B cell (primary cell): Measurements from ENCODE around the gene AGAP1. TPM values are rescaled to one million over a fixed set of nuclear protein-coding genes. Genes with fewer than 3 reads are reported as not detected.

ENCODE experiments used
- ATAC-seq: fragments of 200-7000 bp; cut with Tn5 transposase; one replicate; pipeline ENCODE4 v1.10.0; 2021; ENCODE audit warnings: low read depth, mild to moderate bottlenecking, moderate number of reproducible peaks, moderate library complexity
- CTCF ChIA-PET: fragments of 350-600 bp; sonication (Branson Sonifier 250); formaldehyde crosslinking; loops from one replicate; lab custom pipeline; 2021; ENCODE audit warnings: antibody characterized with exemption, inconsistent platforms; lab: Charles Lee
- POLR2A ChIA-PET: fragments of 350-600 bp; sonication (Branson Sonifier 250); formaldehyde crosslinking; loops from one replicate; lab custom pipeline; 2021; ENCODE audit warnings: antibody characterized with exemption; lab: Charles Lee
- DNase-seq: peaks from one replicate; pipeline ENCODE4 v3.0.0; 2013
- H2AFZ ChIP-seq: 2 replicates; pipeline ENCODE4 v1.6.1; 2012; ENCODE audit warnings: mild to moderate bottlenecking, low read depth, low read length; ENCODE audit not compliant: insufficient read depth, poor library complexity, severe bottlenecking
- H3K27ac ChIP-seq, 2 donors: 1 replicate in 1 of 2; 2 replicates in 1 of 2; pipeline ENCODE4 v1.5.1; 2012 to 2013; ENCODE audit warnings: low read length in 2 of 2, mild to moderate bottlenecking in 2 of 2, moderate library complexity in 1 of 2
- H3K27me3 ChIP-seq, 4 experiments: fragments of 200-600 bp in 1 of 4; sonication (generic) in 1 of 4; replicated peaks in 1 of 4; 1 replicate in 2 of 4; 2 replicates in 2 of 4; pipeline versions ENCODE4 v1.6.1 to v1.7.0; 2013 to 2016; ENCODE audit warnings: low read length in 3 of 4, mild to moderate bottlenecking in 2 of 4, mixed read lengths in 1 of 4, moderate library complexity in 1 of 4; ENCODE audit not compliant: insufficient read depth in 4 of 4, control insufficient read depth in 3 of 4; ENCODE audit errors: control extremely low read depth in 1 of 4
- H3K36me3 ChIP-seq, 2 experiments: replicated peaks in 1 of 2; 1 replicate in 1 of 2; 2 replicates in 1 of 2; pipeline versions ENCODE4 v1.6.1 to v1.7.1; 2013; ENCODE audit warnings: low read length in 1 of 2; ENCODE audit not compliant: insufficient read depth in 2 of 2, control insufficient read depth in 1 of 2; ENCODE audit errors: control extremely low read depth in 1 of 2, extremely low read depth in 1 of 2
- H3K4me1 ChIP-seq, 2 donors: fragments of 200-600 bp in 1 of 2; sonication (generic) in 1 of 2; 1 replicate in 1 of 2; 2 replicates in 1 of 2; pipeline versions ENCODE4 v1.5.1 to v1.6.1; 2013 to 2017; ENCODE audit warnings: low read length in 2 of 2; ENCODE audit not compliant: control insufficient read depth in 2 of 2, insufficient read depth in 2 of 2
- H3K4me2 ChIP-seq: replicated peaks from 2 replicates; pipeline ENCODE3; 2012; ENCODE audit warnings: mild to moderate bottlenecking, low read depth, low read length; ENCODE audit not compliant: poor library complexity, severe bottlenecking
- H3K4me3 ChIP-seq, 5 experiments: fragments of 200-600 bp in 1 of 5; sonication (generic) in 1 of 5; 1 replicate in 3 of 5; 2 replicates in 2 of 5; pipeline versions ENCODE4 v1.5.1 to v1.7.0; 2011 to 2016; ENCODE audit warnings: low read length in 4 of 5, mild to moderate bottlenecking in 4 of 5, low read depth in 2 of 5, control low read depth in 1 of 5, moderate library complexity in 1 of 5; ENCODE audit not compliant: insufficient read depth in 1 of 5; ENCODE audit errors: control extremely low read depth in 1 of 5, extremely low read depth in 1 of 5
- H3K79me2 ChIP-seq: fragments of 200-600 bp; sonication (generic); one replicate; pipeline ENCODE4 v1.6.0; 2016; ENCODE audit warnings: low read length; ENCODE audit not compliant: control insufficient read depth, insufficient read depth
- H3K9ac ChIP-seq: fragments of 200-600 bp; sonication (generic); 2 replicates; pipeline ENCODE4 v1.6.1; 2017; ENCODE audit warnings: mild to moderate bottlenecking, low read length, moderate library complexity
- H3K9me3 ChIP-seq, 3 donors: one replicate each; pipeline versions ENCODE4 v1.6.1 to v1.7.1; 2013; ENCODE audit warnings: low read length in 2 of 3; ENCODE audit not compliant: control insufficient read depth in 2 of 3, insufficient read depth in 1 of 3; ENCODE audit errors: control extremely low read depth in 1 of 3
- H4K20me1 ChIP-seq: 2 replicates; pipeline ENCODE4 v1.6.0; 2012; ENCODE audit warnings: mild to moderate bottlenecking, low read length; ENCODE audit not compliant: insufficient read depth, control insufficient read depth, poor library complexity, severe bottlenecking
- H3K27ac Mint-ChIP-seq: one replicate; pipeline ENCODE4 v1.8.0; 2021; ENCODE audit warnings: mixed read lengths
- H3K27me3 Mint-ChIP-seq: one replicate; pipeline ENCODE4 v1.8.0; 2021; ENCODE audit warnings: mixed read lengths
- H3K4me1 Mint-ChIP-seq: one replicate; pipeline ENCODE4 v1.8.0; 2021; ENCODE audit warnings: mixed read lengths
- H3K4me3 Mint-ChIP-seq: one replicate; pipeline ENCODE4 v1.8.0; 2021; ENCODE audit warnings: mixed read lengths
- H3K9me3 Mint-ChIP-seq: one replicate; pipeline ENCODE4 v1.8.0; 2022; ENCODE audit warnings: mixed read lengths; ENCODE audit not compliant: insufficient read depth
- EZH2 ChIP-seq: IDR thresholded peaks from 2 replicates; pipeline ENCODE4 v1.6.1; 2012; ENCODE audit warnings: borderline replicate concordance, low read depth, mild to moderate bottlenecking, moderate library complexity, low read length; ENCODE audit not compliant: insufficient read depth, poor library complexity, severe bottlenecking
- WGBS: methylation state at CpG from one replicate; pipeline ENCODE4 v1.1.5; 2013; ENCODE audit warnings: missing lambda C conversion rate; ENCODE audit not compliant: insufficient coverage; 5-methylcytosine and 5-hydroxymethylcytosine counted together
- intact Hi-C: fragments of 100-400 bp; cut with micrococcal nuclease; formaldehyde crosslinking; loops from one replicate; pipeline ENCODE4 v1.10.0; 2022
- polyA plus RNA-seq: library from polyadenylated mRNA; depleted of rRNA; stranded (reverse); fragments of >200 nt; gene quantifications from 2 replicates; pipeline ENCODE4 v1.2.3, GENCODE V29; 2012
- total RNA-seq, 2 donors: library from RNA; stranded (reverse); fragments of 120-200 nt in 1 of 2; gene quantifications; 1 replicate in 1 of 2; 2 replicates in 1 of 2; pipeline versions ENCODE4 v1.2.3 to v1.2.4, GENCODE V29; 2013 to 2022
- TF ChIP-seq, protein P1 (sequence below): fragments of 200-600 bp; IDR thresholded peaks from one replicate; pipeline ENCODE4 v1.8.0; 2022; ENCODE audit warnings: antibody characterized with exemption, mild to moderate bottlenecking

Gene AGAP1
- total and polyA plus RNA-seq, 2 donors (not counting 1 experiment from before 2014, with no cell fraction given): 0.01 TPM; not detected in 1

DNA sequence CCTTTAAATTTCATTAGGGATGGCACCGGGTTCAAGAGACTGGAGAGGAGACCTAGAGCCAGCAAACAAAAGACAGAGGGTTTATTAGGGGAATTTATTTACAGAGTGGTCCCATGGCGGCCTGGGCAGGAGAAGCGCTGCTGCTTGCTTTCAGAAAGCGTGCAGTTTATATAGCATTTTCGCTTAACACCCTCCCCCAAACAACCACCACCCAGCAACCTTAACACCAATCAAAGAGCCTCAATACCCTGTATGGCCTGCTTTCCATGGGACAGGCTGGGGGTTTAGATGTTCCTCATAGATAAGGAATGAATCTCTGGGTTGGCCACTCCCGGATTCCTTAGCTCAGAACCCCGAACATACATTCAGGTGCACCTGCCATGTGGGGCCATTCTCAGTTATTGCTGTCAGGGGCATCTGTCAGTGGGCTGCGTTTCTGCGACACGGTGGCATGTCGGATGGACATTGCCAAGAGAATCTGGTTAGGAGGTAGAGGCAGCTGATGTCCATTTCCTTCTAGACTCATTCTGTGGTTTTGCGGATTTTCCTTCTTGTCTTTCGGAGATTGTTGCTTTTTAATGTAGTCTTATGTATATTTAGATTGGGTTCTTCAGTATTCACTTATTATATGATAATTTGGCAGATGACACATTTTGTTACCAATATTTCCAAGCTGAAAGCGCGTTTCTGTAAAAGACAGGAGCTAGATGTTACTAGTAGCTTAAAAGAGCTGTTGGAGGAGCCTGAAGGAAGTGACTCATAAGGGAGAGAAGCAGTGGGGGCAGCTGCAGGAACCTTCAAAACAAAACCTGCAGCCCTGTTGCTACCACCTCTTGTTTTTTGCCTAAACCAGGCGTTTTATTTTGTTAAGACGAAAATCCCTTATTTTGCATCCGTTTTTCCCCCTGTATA is 7.2 kb downstream of the AGAP1 start:
- no peak overlapping the region for H2AFZ ChIP-seq
- peaks cover 0 to 21% (median 12%) of the 10 kb centered on the region in 4 experiments for H3K27me3 ChIP-seq
- H3K9ac ChIP-seq: no peak overlapping the region
- intact Hi-C loops: no loop called here
- H3K4me3 ChIP-seq: no peak overlapping the region
- H3K9me3 ChIP-seq: peaks cover 0 to 2% (median 0%) of the 10 kb centered on the region in 3 donors
- H3K36me3 ChIP-seq: no peaks in the 10 kb centered on the region
- Mint-ChIP-seq H3K9me3 (no peaks in the 10 kb centered on the region), H3K4me3 (no peak overlapping the region), H3K27me3 (peaks cover 61% of the 10 kb centered on the region), H3K4me1 (no peaks in the 10 kb centered on the region), H3K27ac (no peak overlapping the region)
- ChIA-PET POLR2A (no interaction called here), CTCF (no interaction called here)
- no peaks in the 10 kb centered on the region for H4K20me1 ChIP-seq
- H3K4me2 ChIP-seq: no peak overlapping the region
- no peaks in the 10 kb centered on the region for H3K4me1 ChIP-seq
- DNase-seq (no peak), ATAC-seq (no peak)
- no peak for TF ChIP-seq EZH2
- TF ChIP-seq, protein P1, sequence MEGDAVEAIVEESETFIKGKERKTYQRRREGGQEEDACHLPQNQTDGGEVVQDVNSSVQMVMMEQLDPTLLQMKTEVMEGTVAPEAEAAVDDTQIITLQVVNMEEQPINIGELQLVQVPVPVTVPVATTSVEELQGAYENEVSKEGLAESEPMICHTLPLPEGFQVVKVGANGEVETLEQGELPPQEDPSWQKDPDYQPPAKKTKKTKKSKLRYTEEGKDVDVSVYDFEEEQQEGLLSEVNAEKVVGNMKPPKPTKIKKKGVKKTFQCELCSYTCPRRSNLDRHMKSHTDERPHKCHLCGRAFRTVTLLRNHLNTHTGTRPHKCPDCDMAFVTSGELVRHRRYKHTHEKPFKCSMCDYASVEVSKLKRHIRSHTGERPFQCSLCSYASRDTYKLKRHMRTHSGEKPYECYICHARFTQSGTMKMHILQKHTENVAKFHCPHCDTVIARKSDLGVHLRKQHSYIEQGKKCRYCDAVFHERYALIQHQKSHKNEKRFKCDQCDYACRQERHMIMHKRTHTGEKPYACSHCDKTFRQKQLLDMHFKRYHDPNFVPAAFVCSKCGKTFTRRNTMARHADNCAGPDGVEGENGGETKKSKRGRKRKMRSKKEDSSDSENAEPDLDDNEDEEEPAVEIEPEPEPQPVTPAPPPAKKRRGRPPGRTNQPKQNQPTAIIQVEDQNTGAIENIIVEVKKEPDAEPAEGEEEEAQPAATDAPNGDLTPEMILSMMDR: no peak
- no peaks in the 10 kb centered on the region for H3K79me2 ChIP-seq
- no peak overlapping the region for H3K27ac ChIP-seq
- WGBS: 55% methylated on average over 10 of the region's 18 CpGs

DNA sequence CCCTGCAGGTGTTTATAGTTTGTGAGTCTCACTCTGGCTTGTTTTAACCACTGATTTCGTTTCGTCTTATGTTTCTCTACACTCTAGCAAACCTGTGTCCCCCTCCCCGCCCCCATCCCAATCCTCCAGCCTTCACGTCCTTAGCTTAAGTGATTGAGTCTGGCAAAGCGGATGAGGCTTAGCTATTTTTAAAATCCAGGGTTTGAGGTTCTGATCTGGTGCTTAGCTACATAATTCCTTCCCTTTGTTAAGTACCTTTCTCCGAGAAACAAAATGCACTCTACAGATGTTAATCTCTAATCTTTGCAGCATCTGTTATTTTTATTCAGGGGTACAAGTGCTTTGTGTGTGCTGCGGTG is 7.8 kb downstream of the AGAP1 start:
- Histone ChIP-seq H3K9me3 (peaks cover 0 to 2% (median 0%) of the 10 kb centered on the region in 3 donors), H3K27me3 (peaks cover 0 to 21% (median 11%) of the 10 kb centered on the region in 4 experiments), H3K4me2 (no peak overlapping the region), H4K20me1 (no peaks in the 10 kb centered on the region), H3K4me1 (no peaks in the 10 kb centered on the region), H3K27ac (no peak overlapping the region), H2AFZ (no peak overlapping the region), H3K36me3 (no peaks in the 10 kb centered on the region), H3K4me3 (no peak overlapping the region), H3K79me2 (no peaks in the 10 kb centered on the region), H3K9ac (no peak overlapping the region)
- ATAC-seq (no peak), DNase-seq (no peak)
- Mint-ChIP-seq H3K27me3 (peaks cover 55% of the 10 kb centered on the region), H3K9me3 (no peaks in the 10 kb centered on the region), H3K4me1 (no peaks in the 10 kb centered on the region), H3K4me3 (no peak overlapping the region), H3K27ac (no peak overlapping the region)
- POLR2A ChIA-PET: no interaction called here
- CTCF ChIA-PET: no interaction called here
- TF ChIP-seq EZH2: no peak
- TF ChIP-seq, protein P1: no peak
- intact Hi-C loops: no loop called here
- 13% methylated on average over 1 of the region's 7 CpGs for WGBS
